GM19351 (cell line): ENCODE measurements around the gene OR10G3.

Experiments used
- ATAC-seq: cut with Tn5 transposase; IDR thresholded peaks from one replicate; pipeline ENCODE4 v1.9.1; 2021; ENCODE audit warnings: mild to moderate bottlenecking, moderate library complexity; ENCODE audit not compliant: unreplicated experiment

The OR10G3 gene

GRCh38 chr14:21536418-21537089, 43.3 kb downstream of the OR10G3 start:
- no peak for ATAC-seq

GRCh38 chr14:21535545-21536417, 44.1 kb downstream of the OR10G3 start:
- no peak for ATAC-seq

DNA sequence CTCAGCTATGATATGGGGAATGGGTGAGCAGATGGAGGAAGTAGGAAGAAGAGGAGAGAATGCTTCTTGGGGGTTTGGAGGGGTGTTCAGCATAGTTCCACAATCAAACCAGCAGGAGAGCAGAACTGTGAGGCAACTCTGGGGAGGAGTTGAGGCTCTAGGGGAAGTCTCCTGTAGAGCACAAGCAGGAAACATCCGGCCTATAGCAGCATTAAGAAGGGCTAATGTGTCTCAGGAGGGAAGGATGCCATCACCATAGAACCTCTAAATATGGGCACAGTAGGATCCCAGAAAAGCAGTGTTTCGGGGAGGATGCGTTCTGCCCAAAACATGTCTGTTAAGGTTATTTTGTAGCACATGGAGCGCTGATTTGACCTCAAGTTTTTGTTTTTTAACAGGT, 45.3 kb downstream of the OR10G3 start:
- no peak for ATAC-seq

- ATAC-seq: no peak
Measured at GRCh38 chr14:21533294-21533693, 46.6 kb downstream of the OR10G3 start.

- no peak for ATAC-seq
Measured at GRCh38 chr14:21529515-21529914, 50.4 kb downstream of the OR10G3 start.

DNA sequence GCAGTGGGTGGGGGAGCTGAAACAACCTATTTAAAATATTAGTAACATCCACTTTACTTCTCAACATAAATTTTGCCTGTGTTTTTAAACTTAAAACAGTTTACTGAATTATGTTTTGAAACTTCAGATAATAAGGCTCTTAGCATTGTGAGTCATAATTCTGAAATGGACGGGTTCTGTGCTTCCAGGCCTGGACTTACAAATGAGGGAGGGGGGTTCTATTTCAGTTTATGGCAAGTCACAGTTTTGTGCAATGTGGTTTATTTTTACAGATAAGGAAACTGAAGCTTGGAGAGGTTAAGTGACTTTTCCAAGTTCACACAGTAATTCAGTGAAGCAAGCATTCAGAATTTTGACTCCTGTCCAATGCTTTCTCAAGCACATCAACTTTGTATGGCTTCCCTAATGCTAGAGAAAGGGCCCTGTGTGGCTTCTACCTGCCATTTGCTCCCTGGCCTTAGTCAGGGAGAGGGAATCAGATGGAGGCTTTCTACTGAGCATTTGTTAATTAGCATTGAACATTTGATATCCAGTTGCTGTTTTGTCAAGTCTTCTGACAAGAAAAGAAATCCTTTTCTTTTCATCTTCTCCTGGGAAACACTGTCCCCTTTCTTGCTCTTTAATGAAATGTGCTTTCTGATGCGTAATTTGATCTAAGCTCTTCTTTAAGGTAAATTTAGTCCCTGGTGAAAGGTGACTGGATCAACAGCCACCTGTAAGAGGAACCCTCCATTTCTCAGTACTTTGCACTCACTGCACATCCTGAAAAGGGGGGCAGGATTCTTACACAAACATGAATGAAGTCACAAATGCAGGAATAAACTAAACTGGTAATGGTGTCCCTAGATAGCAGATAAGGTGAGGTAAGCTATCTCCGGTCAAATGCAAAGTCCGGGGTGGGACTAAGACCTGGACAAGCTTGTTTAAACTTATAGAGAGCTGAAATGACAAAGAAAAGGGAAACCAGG, 51.2 kb downstream of the OR10G3 start:
- no peak for ATAC-seq

- ATAC-seq: no peak
Measured at GRCh38 chr14:21527318-21527679, 52.6 kb downstream of the OR10G3 start.

DNA sequence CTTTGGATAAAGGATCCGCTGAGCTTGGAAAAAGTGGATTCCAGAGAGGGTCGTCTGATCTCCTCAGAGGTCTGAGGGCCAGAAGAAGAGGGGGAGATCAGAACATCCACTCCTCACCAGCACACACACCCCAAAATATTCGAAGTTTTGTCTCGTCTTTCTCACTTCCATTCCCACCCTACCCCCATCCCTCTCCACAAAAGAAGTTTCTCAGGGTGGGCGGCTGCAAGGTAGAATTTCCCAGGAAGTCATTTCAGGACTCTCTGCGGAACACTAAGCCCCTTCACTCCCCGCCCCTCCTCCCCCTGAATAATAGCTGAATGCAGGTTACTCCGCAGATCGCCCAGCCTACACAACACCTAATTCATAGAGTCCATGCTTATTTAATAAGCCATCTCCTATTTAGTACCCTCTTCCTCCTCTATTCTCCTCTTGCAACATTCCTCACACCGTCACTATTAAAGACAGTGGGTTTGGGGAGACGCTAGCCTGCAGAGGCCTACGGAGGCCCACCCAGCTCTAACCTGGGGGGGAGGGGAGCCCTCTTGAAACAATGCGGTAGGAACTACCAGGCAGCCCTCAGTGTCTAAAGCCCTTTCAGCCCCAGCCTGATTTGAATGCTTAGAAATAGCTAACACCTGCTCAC, 53.1 kb downstream of the OR10G3 start:
- ATAC-seq: no peak

GRCh38 chr14:21525962-21526671, 53.8 kb downstream of the OR10G3 start, which contains the start of gene SALL2:
TSS of gene SALL2 (minus strand) at chr14:21526346. CDS start at chr14:21526127, 219 bp downstream.
- peak; percentile 54 for ATAC-seq

DNA sequence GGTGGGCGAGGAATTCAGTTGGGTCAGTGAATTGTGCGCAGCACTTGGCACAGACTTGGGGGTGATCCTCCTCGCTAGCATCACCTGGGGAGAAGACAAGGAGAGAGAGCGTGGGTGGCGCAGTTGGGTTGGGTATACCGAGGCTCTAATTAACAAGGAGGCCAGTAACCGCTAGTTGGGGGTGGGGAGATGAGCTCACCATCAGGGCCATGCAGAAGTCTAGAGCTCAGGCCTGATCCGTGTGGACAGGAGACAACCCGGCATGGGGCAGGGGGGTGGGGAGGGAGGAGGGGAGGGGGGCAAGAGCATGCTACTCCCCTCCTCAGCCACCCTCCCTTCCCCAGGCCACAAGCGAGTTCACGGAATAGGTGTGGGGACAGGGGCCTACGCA, 54.3 kb downstream of the OR10G3 start:
- no peak for ATAC-seq

- ATAC-seq: no peak
Measured at GRCh38 chr14:21524575-21525490, 55.0 kb downstream of the OR10G3 start.

- no peak for ATAC-seq
Measured at GRCh38 chr14:21523203-21523602, 56.7 kb downstream of the OR10G3 start.

DNA sequence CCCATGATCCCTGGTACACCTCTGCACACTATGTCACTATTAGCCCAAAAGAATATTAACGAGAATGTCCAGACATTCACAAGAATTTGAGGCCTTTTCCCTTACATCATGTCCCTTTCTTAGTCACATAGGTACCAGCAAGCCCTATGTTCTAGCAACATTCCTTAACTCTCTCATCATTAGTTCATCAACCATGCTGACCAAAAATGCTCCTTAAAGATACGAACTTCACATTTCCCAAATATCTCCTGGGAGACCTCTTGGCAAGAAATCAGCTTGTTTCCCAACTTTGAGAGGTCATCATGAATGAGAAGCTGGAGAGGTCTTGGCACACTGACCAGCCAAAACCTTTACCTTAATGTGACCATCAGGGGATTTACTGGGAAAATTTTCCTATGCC, 58.4 kb downstream of the OR10G3 start:
- ATAC-seq: no peak

DNA sequence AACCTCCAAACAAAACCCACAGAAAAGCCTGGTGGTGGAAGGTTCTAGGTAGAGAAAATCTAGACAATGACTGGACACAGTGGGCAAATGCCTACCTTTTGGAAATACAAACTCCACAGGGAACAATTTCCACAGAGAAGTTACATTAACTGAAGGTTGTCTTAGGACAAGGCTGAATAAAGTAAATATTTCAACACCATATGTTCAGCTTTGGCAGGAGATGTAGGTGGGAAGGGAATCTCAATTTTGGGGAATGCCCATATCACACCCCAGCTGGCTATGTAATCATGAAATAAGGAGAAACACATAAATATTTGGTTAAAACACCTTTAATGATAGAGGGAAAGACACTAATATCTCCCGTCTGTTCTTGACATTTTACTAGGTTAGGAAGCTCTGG, 59.1 kb downstream of the OR10G3 start:
- ATAC-seq: no peak

DNA sequence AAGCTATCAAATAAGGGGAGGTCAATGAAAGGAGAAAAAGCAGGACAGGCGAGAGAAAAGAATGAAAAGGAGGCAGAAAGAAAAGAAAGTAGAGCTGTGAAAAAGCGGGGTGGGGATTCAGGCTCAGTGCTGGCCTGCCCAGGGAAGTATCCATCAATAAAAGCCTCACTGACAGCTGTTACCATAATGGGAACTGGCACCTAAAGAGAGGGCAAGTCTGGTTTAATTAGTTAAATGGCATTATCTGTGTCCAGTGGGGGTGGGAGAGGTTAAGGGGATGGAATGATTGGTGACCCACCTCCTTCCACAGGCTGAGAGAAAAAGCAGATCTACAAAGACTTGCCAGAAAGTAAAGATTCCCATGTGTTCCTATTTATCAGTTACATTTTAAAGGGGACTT, 61.2 kb downstream of the OR10G3 start:
- no peak for ATAC-seq
